CD14-positive monocyte (primary cell): ENCODE measurements around the gene AASDH. TPM values are rescaled to one million over a fixed set of nuclear protein-coding genes. Genes with fewer than 3 reads are reported as not detected.

ENCODE experiments used
- DNase-seq, 3 donors: peaks; one replicate each; pipeline ENCODE4 v3.0.0-alpha.2; 2011 to 2022
- H2AFZ ChIP-seq: 2 replicates; pipeline ENCODE4 v1.6.0; 2012; ENCODE audit warnings: mild to moderate bottlenecking, low read depth, low read length, inconsistent platforms; ENCODE audit not compliant: insufficient read depth, poor library complexity, severe bottlenecking
- H3K27ac ChIP-seq, 2 donors: 1 replicate in 1 of 2; 2 replicates in 1 of 2; pipeline ENCODE4 v1.5.1; 2012 to 2013; ENCODE audit warnings: low read length in 2 of 2, control low read depth in 1 of 2, inconsistent platforms in 1 of 2, low read depth in 1 of 2, mild to moderate bottlenecking in 1 of 2
- H3K27me3 ChIP-seq, 2 donors: one replicate each; pipeline versions ENCODE4 v1.6.0 to v1.6.1; 2011 to 2013; ENCODE audit warnings: low read length in 2 of 2; ENCODE audit not compliant: control insufficient read depth in 2 of 2, insufficient read depth in 2 of 2
- H3K36me3 ChIP-seq, 2 donors: replicated peaks in 1 of 2; 1 replicate in 1 of 2; 2 replicates in 1 of 2; pipeline versions ENCODE4 v1.5.1 to v1.6.1; 2012 to 2013; ENCODE audit warnings: low read length in 2 of 2, control low read depth in 1 of 2, inconsistent platforms in 1 of 2, mild to moderate bottlenecking in 1 of 2; ENCODE audit not compliant: insufficient read depth in 2 of 2, control insufficient read depth in 1 of 2
- H3K4me1 ChIP-seq, 2 donors: 1 replicate in 1 of 2; 2 replicates in 1 of 2; pipeline versions ENCODE4 v1.5.1 to v1.6.1; 2012 to 2013; ENCODE audit warnings: low read length in 2 of 2, control low read depth in 1 of 2, inconsistent platforms in 1 of 2, mild to moderate bottlenecking in 1 of 2, moderate library complexity in 1 of 2; ENCODE audit not compliant: insufficient read depth in 2 of 2, control insufficient read depth in 1 of 2
- H3K4me2 ChIP-seq: replicated peaks from 2 replicates; pipeline ENCODE3; 2012; ENCODE audit warnings: low read length, moderate library complexity, mild to moderate bottlenecking; ENCODE audit not compliant: poor library complexity, severe bottlenecking; ENCODE audit errors: extremely low read depth
- H3K4me3 ChIP-seq, 3 experiments: fragments of 200-600 bp in 1 of 3; sonication (generic) in 1 of 3; replicated peaks in 1 of 3; 1 replicate in 2 of 3; 2 replicates in 1 of 3; pipeline ENCODE4 v1.5.1; 2011 to 2013; ENCODE audit warnings: low read length in 3 of 3, mild to moderate bottlenecking in 3 of 3, control low read depth in 2 of 3, low read depth in 2 of 3, inconsistent platforms in 1 of 3, moderate library complexity in 1 of 3
- H3K79me2 ChIP-seq: 2 replicates; pipeline ENCODE4 v1.6.0; 2012; ENCODE audit warnings: mild to moderate bottlenecking, control low read depth, inconsistent platforms, low read length, moderate library complexity; ENCODE audit not compliant: insufficient read depth
- H3K9ac ChIP-seq: 2 replicates; pipeline ENCODE4 v1.6.0; 2017; ENCODE audit warnings: low read length, mild to moderate bottlenecking; ENCODE audit not compliant: insufficient read depth, poor library complexity, severe bottlenecking
- H3K9me3 ChIP-seq, 2 donors: replicated peaks in 1 of 2; 1 replicate in 1 of 2; 2 replicates in 1 of 2; pipeline versions ENCODE4 v1.5.1 to v1.6.1; 2012 to 2013; ENCODE audit warnings: low read length in 2 of 2, control low read depth in 1 of 2; ENCODE audit not compliant: control insufficient read depth in 1 of 2, insufficient read depth in 1 of 2
- H4K20me1 ChIP-seq: 2 replicates; pipeline ENCODE4 v1.6.0; 2012; ENCODE audit warnings: mild to moderate bottlenecking, low read length, control low read depth, moderate library complexity; ENCODE audit not compliant: insufficient read depth
- H3K27ac Mint-ChIP-seq, 7 donors: one replicate each; pipeline ENCODE4 v1.8.0; 2020; ENCODE audit warnings: mild to moderate bottlenecking in 7 of 7, mixed read lengths in 7 of 7, moderate library complexity in 6 of 7, inconsistent platforms in 2 of 7
- H3K27me3 Mint-ChIP-seq, 3 donors: one replicate each; pipeline ENCODE4 v1.8.0; 2021 to 2022; ENCODE audit warnings: low read depth in 3 of 3, mild to moderate bottlenecking in 3 of 3, mixed read lengths in 3 of 3, moderate library complexity in 3 of 3, inconsistent platforms in 1 of 3
- H3K36me3 Mint-ChIP-seq, 2 donors: one replicate each; pipeline ENCODE4 v1.8.0; 2020; ENCODE audit warnings: mixed read lengths in 2 of 2, inconsistent platforms in 1 of 2, mild to moderate bottlenecking in 1 of 2
- H3K4me1 Mint-ChIP-seq: one replicate; pipeline ENCODE4 v1.8.0; 2020; ENCODE audit warnings: mild to moderate bottlenecking, mixed read lengths
- H3K4me3 Mint-ChIP-seq, 2 donors: one replicate each; pipeline ENCODE4 v1.8.0; 2020; ENCODE audit warnings: mild to moderate bottlenecking in 2 of 2, mixed read lengths in 2 of 2, moderate library complexity in 1 of 2
- H3K9me3 Mint-ChIP-seq, 7 donors: one replicate each; pipeline ENCODE4 v1.8.0; 2020 to 2022; ENCODE audit warnings: mixed read lengths in 7 of 7, mild to moderate bottlenecking in 6 of 7, moderate library complexity in 6 of 7, inconsistent platforms in 2 of 7
- WGBS: methylation state at CpG from one replicate; pipeline ENCODE4 v1.1.5; 2013; ENCODE audit warnings: missing lambda C conversion rate; ENCODE audit not compliant: insufficient coverage; 5-methylcytosine and 5-hydroxymethylcytosine counted together
- intact Hi-C, 2 donors: fragments of 100-400 bp; cut with micrococcal nuclease; formaldehyde crosslinking; loops; one replicate each; pipeline versions ENCODE4 v1.15.0 to v1.15.1; 2023
- polyA plus RNA-seq, 3 donors: library from polyadenylated mRNA; depleted of rRNA in 1 of 3; unstranded in 2 of 3; stranded (reverse) in 1 of 3; fragments of 300-500 nt in 2 of 3; fragments of >200 nt in 1 of 3; fragmentation: Illumina TruSeq in 2 of 3; gene quantifications; 1 replicate in 2 of 3; 2 replicates in 1 of 3; pipeline ENCODE4 v1.2.3, GENCODE V29; 2012 to 2021
- TF ChIP-seq, protein P1 (sequence below): fragments of 200-600 bp; IDR thresholded peaks from one replicate; pipeline ENCODE4 v1.8.0; 2022; ENCODE audit warnings: antibody characterized with exemption, mild to moderate bottlenecking

The AASDH gene
- polyA plus RNA-seq, 3 donors = 5.9 to 6.9 (median 6.2) TPM

DNA sequence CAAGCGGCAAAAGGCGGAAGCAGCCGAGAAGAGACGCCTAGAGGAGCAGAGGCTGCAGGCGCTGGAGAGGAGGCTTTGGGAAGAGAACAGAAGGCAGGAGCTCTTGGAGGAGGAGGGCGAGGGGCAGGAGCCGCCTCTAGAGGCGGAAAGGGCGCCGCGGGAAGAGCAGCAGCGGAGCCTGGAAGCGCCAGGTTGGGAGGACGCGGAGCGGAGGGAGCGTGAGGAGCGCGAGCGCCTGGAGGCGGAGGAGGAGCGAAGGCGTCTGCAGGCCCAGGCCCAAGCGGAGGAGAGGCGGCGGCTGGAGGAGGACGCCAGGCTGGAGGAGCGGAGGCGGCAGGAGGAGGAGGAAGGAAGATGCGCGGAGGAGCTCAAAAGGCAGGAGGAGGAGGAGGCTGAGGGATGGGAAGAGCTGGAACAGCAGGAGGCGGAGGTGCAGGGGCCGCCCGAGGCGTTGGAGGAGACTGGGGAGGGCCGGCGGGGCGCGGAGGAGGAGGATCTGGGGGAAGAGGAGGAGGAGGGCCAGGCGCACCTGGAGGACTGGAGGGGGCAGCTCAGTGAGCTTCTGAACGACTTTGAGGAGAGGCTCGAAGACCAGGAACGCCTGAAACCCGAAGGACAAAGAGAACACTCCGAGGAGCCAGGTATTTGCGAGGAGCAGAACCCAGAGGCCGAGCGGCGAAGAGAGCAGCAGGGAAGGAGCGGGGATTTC, 72.9 kb downstream of the AASDH start:
- WGBS = 95% methylated on average over 49 of the region's 50 CpGs
- H3K27ac Mint-ChIP-seq = no peak overlapping the region
- peaks cover 0 to 23% of the 10 kb centered on the region in 2 donors for H3K9me3 ChIP-seq
- H3K4me1 Mint-ChIP-seq = no peaks in the 10 kb centered on the region
- no peak for DNase-seq
- no peak overlapping the region for H2AFZ ChIP-seq
- no peak overlapping the region for H3K4me3 ChIP-seq
- H3K9ac ChIP-seq = no peak overlapping the region
- no peaks in the 10 kb centered on the region for H3K4me1 ChIP-seq
- no peak overlapping the region for H3K4me2 ChIP-seq
- peaks cover 21 to 27% (median 23%) of the 10 kb centered on the region in 7 donors for H3K9me3 Mint-ChIP-seq
- TF ChIP-seq, protein P1, sequence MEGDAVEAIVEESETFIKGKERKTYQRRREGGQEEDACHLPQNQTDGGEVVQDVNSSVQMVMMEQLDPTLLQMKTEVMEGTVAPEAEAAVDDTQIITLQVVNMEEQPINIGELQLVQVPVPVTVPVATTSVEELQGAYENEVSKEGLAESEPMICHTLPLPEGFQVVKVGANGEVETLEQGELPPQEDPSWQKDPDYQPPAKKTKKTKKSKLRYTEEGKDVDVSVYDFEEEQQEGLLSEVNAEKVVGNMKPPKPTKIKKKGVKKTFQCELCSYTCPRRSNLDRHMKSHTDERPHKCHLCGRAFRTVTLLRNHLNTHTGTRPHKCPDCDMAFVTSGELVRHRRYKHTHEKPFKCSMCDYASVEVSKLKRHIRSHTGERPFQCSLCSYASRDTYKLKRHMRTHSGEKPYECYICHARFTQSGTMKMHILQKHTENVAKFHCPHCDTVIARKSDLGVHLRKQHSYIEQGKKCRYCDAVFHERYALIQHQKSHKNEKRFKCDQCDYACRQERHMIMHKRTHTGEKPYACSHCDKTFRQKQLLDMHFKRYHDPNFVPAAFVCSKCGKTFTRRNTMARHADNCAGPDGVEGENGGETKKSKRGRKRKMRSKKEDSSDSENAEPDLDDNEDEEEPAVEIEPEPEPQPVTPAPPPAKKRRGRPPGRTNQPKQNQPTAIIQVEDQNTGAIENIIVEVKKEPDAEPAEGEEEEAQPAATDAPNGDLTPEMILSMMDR = no peak
- H3K79me2 ChIP-seq = no peaks in the 10 kb centered on the region
- no peaks in the 10 kb centered on the region for H3K36me3 Mint-ChIP-seq
- H3K36me3 ChIP-seq = no peaks in the 10 kb centered on the region
- no peaks in the 10 kb centered on the region for H4K20me1 ChIP-seq
- H3K27ac ChIP-seq = no peak overlapping the region
- H3K27me3 ChIP-seq = no peaks in the 10 kb centered on the region
- intact Hi-C loops = no loop called here
- H3K27me3 Mint-ChIP-seq = peaks cover 0 to 2% (median 1%) of the 10 kb centered on the region in 3 donors
- no peak overlapping the region for H3K4me3 Mint-ChIP-seq

DNA sequence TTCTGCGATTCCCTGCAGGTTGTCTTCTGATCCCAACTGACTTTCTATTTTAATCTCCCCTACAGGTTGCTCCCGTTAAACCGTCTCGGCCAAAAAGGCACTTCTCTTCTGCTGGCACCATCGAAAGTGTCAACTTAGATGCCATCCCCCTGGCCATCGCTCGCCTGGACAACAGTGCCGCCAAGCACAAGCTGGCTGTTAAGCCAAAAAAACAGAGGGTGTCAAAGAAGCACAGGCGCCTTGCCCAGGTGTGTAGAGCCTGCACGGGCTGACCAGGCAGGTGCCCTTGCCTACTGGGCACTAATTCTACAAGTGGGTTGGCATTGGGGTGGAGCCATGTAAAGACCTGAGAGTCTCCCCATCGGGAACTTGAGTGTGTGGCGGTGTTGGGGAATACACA, 74.2 kb downstream of the AASDH start:
- Mint-ChIP-seq H3K36me3 (no peaks in the 10 kb centered on the region), H3K9me3 (peaks cover 21 to 27% (median 23%) of the 10 kb centered on the region in 7 donors), H3K4me1 (no peaks in the 10 kb centered on the region), H3K4me3 (no peak overlapping the region), H3K27ac (no peak overlapping the region), H3K27me3 (peaks cover 0 to 2% (median 1%) of the 10 kb centered on the region in 3 donors)
- TF ChIP-seq, protein P1 = no peak
- no peaks in the 10 kb centered on the region for H3K4me1 ChIP-seq
- no peak for DNase-seq
- no peak overlapping the region for H2AFZ ChIP-seq
- no peak overlapping the region for H3K4me3 ChIP-seq
- 98% methylated on average over 11 of the region's 12 CpGs for WGBS
- peaks cover 0 to 23% of the 10 kb centered on the region in 2 donors for H3K9me3 ChIP-seq
- no peaks in the 10 kb centered on the region for H3K79me2 ChIP-seq
- H3K27me3 ChIP-seq = no peaks in the 10 kb centered on the region
- H3K27ac ChIP-seq = no peak overlapping the region
- no peaks in the 10 kb centered on the region for H3K36me3 ChIP-seq
- no peak overlapping the region for H3K4me2 ChIP-seq
- H3K9ac ChIP-seq = no peak overlapping the region
- H4K20me1 ChIP-seq = no peaks in the 10 kb centered on the region
- intact Hi-C loops = no loop called here
